ENCODE measurements around the gene RAB27A. TPM values are rescaled to one million over a fixed set of nuclear protein-coding genes. Genes with fewer than 3 reads are reported as not detected.
"Not testable (repeated sequence)": the region's sequence is repeated elsewhere in the genome, so short reads cannot be mapped to it uniquely, and the experiment has no call there.

Gene RAB27A
- polyA plus RNA-seq, 12 donors, result 4.7 to 15.7 (median 8.0) TPM; not detected in 1

- DNase-seq, result no peak
Observed at GRCh38 chr15:55283379-55284147, 6.0 kb downstream of the RAB27A start.

DNA sequence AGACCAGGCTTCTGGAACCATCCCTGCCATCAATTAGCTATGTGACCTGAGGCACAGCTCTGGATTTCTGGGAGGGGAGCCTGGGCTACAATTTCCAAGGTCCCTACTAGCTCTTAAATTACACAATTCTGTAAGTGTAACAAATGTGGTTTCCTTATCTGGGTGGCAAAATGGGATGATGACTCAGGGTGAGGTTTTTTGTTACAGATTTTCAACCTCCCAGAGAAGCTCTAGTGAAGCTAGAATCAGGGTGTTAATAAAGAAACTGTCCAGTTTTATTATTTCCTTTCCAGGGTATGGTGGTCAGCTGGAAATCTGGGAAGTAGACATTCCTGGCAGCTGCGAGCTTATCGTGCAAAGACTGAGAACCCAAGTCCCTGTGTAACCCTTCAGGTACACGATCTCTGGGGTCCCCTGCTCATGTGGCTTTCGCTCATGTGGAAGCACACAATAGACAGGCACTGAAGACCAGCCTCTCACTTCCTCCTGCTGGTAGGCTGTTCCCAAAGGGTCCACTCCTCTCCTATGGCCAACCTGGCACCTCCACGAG, 7.3 kb downstream of the RAB27A start:
- no peak for DNase-seq

- no peak for DNase-seq
Observed at GRCh38 chr15:55281517-55282228, 7.9 kb downstream of the RAB27A start.

DNA sequence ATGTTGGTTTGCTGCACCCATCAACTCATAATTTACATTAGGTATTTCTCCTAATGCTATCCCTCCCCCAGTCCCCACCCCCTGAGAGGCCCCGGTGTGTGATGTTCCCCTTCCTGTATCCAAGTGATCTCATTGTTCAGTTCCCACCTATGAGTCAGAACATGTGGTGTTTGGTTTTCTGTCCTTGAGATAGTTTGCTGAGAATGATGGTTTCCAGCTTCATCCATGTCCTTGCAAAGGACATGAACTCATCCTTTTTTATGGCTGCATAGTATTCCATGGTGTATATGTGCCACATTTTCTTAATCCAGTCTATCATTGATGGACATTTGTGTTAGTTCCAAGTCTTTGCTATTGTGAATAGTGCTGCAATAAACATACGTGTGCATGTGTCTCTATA, 9.0 kb downstream of the RAB27A start:
- not testable (repeated sequence) for DNase-seq

- no peak for DNase-seq
Observed at GRCh38 chr15:55279746-55280351, 9.8 kb downstream of the RAB27A start.

GRCh38 chr15:55279100-55279745, 10.4 kb downstream of the RAB27A start:
- no peak for DNase-seq

- no peak for DNase-seq
Observed at GRCh38 chr15:55277715-55278114, 11.9 kb downstream of the RAB27A start.

- DNase-seq, result no peak
Observed at GRCh38 chr15:55277116-55277564, 12.5 kb downstream of the RAB27A start.

DNA sequence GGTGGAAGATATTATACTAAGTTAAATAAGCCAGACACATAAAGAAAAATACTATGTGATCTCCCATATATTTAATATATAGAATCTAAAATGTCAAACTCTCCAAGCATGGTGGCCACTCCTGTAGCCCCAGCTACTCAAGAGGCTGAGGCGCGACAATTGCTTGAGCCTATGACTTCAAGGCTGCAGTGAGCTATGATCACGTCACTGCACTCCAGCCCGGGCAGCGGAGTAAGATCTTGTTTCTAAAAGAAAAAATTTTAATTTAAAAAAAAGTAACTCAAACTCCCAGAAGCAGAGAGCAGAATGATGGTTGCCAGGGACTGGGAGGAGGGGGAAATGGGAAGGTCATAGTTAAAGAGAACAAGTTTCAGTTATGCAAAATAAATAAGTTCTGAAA, 13.3 kb downstream of the RAB27A start:
- DNase-seq, result no peak

DNA sequence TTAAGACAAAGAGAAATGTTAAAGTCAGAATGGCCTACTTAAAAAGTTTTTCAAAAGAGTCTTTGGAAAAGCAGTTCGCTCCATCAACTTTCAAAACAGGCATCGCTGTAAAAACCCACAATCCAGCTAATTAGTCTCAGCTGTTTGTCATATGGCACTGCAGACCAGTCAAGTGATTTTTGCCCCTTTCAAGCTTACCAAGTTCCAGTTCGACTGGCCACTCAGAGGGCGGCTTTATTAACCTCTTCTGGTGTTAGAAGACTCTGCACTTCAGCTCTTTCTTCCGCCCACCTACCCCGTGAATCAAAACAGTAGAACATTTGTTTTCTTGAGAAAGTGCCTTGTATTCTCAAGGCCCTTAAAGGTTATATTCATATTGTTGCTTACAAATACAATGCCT, 19.3 kb downstream of the RAB27A start:
- DNase-seq, result no peak

GRCh38 chr15:55268176-55268695, 21.4 kb downstream of the RAB27A start:
- no peak for DNase-seq

DNA sequence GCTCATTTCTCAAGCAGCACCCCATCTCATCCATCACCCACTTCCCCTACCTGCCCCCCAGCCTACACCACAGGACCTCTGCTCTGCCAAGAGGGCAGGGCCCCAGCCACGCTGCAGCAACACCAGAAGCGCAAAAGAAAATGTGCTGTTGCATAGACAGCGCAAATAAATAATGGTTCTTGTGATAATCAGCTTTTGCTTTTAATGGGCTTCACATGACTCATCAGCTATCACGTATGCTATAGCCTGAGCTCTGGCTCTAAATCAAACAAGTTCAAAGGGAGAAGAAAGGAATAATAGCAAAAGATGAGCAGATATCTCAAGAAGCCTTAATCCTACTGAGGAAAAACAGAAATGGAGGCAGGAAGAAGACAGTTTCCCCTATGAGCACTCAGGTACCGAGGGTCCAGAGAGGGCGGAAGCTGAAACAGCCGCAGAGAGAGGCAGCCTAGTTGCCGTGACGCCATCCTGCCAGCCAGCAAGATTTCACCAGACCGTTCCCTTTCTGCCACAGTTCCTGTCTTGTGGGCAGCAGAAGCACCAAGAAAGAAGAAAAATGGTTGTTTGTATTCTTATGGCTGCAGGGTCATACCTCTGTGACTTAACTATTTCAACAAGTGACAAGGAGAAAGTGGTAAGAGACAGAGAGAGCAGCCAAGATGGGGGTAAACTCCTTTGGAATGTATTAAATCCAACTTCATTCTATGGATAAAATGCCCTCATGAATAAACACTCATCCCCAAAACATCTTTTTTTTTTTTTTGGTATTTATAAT, 22.0 kb downstream of the RAB27A start:
- DNase-seq, result no peak

- DNase-seq, result no peak
Observed at GRCh38 chr15:55266547-55266946, 23.1 kb downstream of the RAB27A start.

DNA sequence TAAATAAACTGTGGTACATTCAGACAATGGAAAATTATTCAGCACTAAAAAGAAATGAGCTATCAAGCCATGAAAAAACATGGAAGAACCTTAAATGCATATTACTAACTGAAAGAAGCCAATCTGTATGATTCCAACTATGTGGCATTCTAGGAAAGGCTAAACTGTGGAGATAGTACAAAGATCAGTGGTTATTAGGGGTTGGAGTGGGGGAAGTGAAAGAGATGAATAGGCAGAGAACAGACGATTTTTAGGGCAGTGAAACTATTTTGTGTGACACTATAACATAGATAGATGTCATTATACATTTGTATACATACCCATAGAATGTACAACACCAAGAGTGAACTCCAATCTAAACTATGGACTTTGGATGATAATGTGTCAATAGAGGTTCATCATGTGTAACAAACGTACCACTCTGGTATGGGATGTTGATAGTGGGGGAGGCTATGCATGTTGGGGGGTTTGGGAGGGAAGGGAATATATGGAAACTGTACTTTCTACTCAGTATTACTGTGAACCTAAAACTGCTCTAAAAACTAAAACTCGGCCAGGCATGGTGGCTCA, 29.0 kb downstream of the RAB27A start:
- no peak for DNase-seq

DNA sequence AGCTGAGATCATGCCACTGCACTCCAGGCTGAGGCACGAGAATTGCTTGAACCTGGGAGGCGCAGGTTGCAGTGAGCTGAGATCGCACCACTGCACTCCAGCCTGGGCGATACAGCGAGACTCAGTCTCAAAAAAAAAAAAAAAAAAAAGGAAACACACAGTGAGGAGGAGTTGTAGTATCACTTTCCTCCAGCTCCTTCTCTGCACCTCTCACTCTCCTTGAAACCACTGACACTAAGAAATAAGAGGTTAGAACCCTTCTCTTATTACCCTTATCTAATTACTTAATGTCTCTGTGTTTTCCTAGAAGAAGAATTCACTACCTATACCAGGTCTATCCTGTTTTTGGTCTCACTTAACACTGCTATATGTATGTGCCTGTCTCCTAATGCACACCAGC, 31.7 kb downstream of the RAB27A start:
- DNase-seq, result no peak

GRCh38 chr15:55257012-55257670, 32.5 kb downstream of the RAB27A start:
- no peak for DNase-seq

GRCh38 chr15:55256281-55257011, 33.2 kb downstream of the RAB27A start:
- DNase-seq, result no peak

DNA sequence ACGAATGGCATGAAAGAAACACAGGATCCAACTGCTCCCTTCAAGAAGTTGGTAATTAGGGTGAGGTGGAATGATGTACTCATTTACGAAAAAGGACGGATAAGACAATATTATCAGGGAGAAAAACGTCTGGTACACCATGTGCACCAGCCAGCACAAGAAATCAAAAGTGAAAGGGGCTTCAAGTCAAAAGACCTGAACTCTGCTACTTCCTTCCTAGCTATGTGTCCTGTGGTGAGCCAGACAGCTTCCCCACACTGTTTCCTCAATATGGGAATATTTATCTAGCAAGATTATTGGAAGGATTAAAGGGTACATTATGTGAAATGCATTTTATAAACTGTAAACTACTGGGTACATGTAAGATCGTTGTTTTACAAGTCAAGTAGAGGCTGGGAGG, 33.9 kb downstream of the RAB27A start:
- DNase-seq, result no peak

Data from muscle of arm (tissue), 12 donors.